ENCODE measurements around the gene ADGRA3. TPM values are rescaled to one million over a fixed set of nuclear protein-coding genes. Genes with fewer than 3 reads are reported as not detected.

ADGRA3 gene
- total RNA-seq, 6 experiments from 2014 or later: 15.1 to 19.0 (median 17.7) TPM

DNA sequence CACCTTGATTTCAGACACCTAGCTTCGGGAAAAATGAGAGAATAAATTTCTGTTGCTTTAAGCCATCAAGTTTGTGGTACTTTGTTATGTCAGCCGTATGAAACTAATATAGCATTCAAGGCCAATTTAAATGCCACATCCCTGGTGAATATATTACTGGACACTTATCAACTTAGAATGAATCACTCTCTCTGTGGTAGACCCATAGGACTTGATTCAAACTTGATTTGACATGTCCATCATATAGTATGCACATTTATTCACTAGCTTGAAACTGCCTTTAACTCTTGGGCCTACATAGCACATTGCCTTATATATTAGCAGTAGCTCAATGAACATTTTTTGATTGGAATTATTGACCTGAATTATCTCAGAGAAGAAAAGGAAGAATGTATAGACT lies 172.3 kb downstream of the ADGRA3 start:
- TF ChIP-seq, protein P1, sequence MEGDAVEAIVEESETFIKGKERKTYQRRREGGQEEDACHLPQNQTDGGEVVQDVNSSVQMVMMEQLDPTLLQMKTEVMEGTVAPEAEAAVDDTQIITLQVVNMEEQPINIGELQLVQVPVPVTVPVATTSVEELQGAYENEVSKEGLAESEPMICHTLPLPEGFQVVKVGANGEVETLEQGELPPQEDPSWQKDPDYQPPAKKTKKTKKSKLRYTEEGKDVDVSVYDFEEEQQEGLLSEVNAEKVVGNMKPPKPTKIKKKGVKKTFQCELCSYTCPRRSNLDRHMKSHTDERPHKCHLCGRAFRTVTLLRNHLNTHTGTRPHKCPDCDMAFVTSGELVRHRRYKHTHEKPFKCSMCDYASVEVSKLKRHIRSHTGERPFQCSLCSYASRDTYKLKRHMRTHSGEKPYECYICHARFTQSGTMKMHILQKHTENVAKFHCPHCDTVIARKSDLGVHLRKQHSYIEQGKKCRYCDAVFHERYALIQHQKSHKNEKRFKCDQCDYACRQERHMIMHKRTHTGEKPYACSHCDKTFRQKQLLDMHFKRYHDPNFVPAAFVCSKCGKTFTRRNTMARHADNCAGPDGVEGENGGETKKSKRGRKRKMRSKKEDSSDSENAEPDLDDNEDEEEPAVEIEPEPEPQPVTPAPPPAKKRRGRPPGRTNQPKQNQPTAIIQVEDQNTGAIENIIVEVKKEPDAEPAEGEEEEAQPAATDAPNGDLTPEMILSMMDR (IDR thresholded peaks at IDR 0.05): no peak
- Mint-ChIP-seq H3K9me3 (no peaks in the 10 kb centered on the region; the same call in 1 of the 2 replicates), H3K4me3 (no peak overlapping the region), H3K27me3 (ENCODE audit: insufficient read depth) (peaks cover 2% of the 10 kb centered on the region; the same call in 1 of the 2 replicates), H3K4me1 (ENCODE audit: low read depth) (peaks cover 6% of the 10 kb centered on the region), H3K27ac (no peak overlapping the region), H3K36me3 (ENCODE audit: low read depth) (no peaks in the 10 kb centered on the region)
- DNase-seq: no peak

DNA sequence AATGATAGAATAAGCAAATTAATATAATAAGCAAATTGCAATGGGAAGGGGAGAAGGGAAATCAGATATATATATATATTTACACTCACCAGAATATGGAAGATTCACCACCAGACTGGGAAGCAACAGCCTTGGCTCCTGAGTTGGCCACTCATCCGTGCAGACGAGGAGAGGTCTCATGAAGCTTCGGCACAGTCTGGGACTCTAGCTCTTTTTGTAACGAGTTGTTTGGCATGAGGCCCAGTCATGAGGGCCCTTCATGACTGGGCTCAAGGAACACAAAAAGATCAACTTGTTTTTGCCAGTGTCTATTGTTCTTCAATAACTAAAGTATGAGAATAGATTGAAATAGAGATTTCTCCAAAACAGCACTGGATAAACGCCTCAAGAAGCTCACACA lies 176.4 kb downstream of the ADGRA3 start:
- Mint-ChIP-seq H3K36me3 (ENCODE audit: low read depth) (no peaks in the 10 kb centered on the region), H3K27me3 (ENCODE audit: insufficient read depth) (peaks cover 2% of the 10 kb centered on the region; the same call in 1 of the 2 replicates)

DNA sequence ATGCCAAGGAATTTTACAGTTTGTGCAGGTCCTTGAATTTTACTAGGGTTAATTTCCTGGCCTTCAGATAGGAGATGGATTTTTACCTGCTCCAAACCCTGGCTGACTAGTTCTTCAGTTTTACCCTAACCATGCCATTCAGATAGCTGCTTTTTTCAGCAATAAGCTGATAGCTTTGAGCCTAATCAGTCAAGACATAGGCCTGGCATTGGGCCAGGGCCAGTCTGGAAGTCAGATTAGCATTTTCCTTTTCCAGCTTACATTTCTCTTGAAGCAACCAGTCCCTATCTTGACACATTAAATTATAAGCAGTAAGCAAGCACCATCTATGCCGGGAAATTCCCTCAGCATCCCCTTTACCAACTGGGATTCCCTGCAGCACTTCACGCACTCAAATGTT lies 177.1 kb downstream of the ADGRA3 start:
- Mint-ChIP-seq H3K27me3 (ENCODE audit: insufficient read depth) (peaks cover 2% of the 10 kb centered on the region; the same call in 1 of the 2 replicates), H3K4me3 (no peak overlapping the region), H3K4me1 (ENCODE audit: low read depth) (no peaks in the 10 kb centered on the region), H3K36me3 (ENCODE audit: low read depth) (no peaks in the 10 kb centered on the region), H3K27ac (no peak overlapping the region), H3K9me3 (no peaks in the 10 kb centered on the region; the same call in 1 of the 2 replicates)
- TF ChIP-seq, protein P1 (IDR thresholded peaks at IDR 0.05): no peak
- no peak for DNase-seq

More for the DNA sequence above, 176.4 kb downstream of the ADGRA3 start:
- H3K4me3 Mint-ChIP-seq: no peak overlapping the region
- no peaks in the 10 kb centered on the region for H3K4me1 Mint-ChIP-seq (ENCODE audit: low read depth)
- H3K9me3 Mint-ChIP-seq: no peaks in the 10 kb centered on the region; the same call in 1 of the 2 replicates
- TF ChIP-seq, protein P1 (IDR thresholded peaks at IDR 0.05): no peak
- H3K27ac Mint-ChIP-seq: no peak overlapping the region
- no peak for DNase-seq

Other genes with a start within 250 kb of the ADGRA3 start
- not detected for gene GBA3, start 176.9 kb upstream of the ADGRA3 start, total RNA-seq (2021; fragmentation: NEBNext Ultra II Directional; extraction: Animal tissue kit (Norgen Biotek cat#: 25700))